Fibroblast of skin of right quadriceps (primary cell): ENCODE results near the gene PRKCI.
"Not testable (repeated sequence)": the region's sequence is repeated elsewhere in the genome, so short reads cannot be mapped to it uniquely, and the experiment has no call there.

Experiments used
- DNase-seq: peaks from one replicate; pipeline ENCODE4 v3.0.0-alpha.2; 2013

The PRKCI gene

DNA sequence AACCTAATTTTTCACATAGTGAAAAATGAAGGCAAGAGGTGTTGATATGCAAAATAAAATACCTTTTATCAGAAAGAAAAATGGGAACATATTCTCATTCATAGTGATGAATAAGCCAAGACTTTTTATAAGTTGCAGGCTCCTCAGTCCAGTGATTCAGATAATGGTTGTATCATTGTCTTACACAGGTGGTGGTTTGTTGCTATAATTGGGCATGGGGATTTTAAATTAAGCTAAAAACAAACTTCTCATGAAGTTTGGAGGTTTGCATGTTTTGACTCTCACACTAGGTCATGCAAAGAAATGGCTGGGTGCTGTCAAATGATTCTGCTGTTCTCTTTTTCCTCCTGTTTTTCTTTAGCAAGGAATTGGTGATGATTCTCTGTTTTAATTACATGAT is 74.5 kb downstream of the PRKCI start:
- no peak for DNase-seq

DNA sequence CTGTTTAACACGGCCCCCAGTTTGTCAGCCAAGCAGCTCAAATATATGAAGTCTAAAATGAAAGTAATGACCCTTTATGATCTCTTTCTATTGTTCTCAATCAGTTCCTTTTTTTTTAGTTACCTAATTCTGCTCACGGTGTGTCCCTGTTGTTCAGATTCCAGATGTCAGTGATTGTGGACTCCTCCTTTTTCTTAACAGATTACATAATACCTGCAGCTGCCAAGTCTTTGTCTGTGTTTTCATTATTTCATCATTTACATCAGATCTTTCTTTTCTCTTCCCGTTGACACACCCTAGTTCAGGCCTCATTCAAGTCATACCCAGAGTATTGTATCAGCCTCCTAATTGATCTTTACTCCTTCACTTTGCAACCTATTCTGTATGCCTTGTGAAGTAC is 79.2 kb downstream of the PRKCI start:
- DNase-seq, result peak; percentile 27

DNA sequence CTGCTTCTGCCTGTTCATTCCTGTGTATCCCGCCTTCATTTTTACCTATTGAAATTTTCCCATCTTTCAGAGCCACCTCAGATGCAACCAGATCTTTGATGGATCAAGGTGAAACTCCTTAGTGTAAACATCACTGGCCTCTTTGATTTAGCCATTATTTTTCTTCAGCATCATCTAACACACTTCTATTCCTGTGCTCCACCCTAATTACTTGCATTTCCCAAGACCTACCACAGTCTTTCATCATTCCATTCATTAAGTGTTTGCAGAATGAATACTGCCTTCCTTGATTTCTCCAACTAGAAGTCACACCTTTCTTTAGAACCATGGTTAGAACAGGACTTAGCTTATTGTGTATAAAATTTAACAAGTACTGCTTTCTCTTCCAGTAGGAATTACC is 79.8 kb downstream of the PRKCI start:
- no peak for DNase-seq

DNA sequence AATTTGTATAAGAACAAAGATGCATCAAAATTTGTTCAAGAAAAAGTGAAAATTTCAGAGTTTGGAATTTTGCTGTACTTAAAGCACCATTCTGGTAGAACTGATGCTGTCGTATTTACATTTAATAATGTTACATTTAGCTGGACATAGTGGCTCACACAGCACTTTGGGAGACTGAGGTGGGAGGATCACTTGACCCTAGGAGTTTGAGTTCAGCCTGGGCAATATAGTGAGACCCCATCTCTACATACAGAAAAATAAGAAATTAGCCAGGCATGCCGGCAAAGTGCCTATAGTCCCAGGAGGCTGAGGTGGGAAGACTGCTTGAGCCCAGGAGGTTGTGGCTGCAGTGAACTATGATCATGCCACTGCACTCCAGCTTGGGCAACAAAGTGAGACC is 83.8 kb downstream of the PRKCI start:
- no peak for DNase-seq

DNA sequence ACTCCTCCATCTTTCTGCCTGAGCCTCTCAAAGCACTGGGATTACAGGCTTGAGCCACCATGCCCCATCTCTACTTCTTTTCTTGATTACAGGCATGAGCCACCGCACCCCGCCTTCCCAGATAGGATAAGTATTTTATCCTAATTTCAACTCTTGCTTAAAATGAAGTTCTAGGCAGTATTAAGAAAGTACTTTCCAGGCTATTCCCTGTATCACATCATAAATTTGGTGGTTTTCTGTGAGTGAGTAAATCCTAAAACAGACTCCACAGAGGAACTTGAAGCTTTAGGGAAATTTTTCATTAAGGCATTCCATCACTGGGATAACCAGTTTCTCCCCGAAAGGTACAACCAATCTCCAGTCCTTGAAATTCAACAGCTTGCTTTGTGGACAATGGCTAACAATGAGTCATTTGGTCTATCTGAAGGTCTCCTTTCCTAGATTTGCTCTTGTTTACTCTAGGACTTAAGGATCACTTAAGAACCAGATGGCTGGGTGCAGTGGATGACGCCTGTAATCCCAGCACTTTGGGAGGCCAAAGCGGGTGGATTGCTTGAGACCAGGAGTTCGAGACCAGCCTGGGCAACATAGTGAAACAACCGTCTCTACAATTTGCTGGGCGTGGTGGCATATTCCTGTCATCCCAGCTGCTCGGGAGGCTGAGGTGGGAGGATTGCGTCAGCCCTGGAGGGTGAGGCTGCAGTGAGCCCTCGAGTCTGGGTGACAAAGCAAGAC is 85.6 kb downstream of the PRKCI start:
- peak; percentile 24 for DNase-seq

DNA sequence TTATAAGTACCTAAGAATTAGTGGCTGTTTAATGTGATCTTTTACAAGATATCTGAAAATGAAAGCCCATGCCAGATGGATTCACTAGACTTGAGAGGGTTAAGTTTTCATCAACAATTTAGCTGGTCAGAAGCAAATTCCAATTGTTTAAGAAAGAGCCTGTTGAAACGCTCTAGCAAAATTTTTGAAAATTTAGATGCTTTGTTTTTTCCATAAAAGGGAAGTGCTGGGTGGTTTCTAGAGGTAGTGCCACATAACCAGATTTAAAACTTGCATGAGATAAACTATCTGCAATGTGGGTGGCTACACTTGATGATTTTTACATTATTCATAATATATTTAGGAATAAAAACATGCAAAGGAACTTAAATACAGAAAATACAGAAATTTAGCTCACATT is 86.8 kb downstream of the PRKCI start:
- peak; percentile 47 for DNase-seq

DNA sequence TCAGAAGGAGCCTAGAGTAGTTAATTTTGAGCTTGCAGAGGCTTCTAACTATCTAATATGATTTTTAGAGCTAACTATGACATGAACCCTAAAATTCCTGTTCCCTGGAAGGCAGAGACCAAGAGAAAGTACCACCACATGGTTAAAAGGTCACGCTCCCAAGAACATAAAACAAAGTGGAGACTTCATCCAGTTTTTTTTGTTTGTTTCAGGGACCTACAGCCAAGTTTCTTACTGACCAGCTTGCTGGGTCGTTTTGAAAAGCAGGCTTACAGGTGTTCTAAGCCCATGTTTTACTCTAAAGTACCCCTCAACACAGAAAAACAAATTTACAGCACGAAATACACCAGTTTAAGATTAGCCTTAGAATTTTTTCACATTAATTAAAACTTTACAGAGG is 95.7 kb downstream of the PRKCI start:
- DNase-seq, result no peak

DNA sequence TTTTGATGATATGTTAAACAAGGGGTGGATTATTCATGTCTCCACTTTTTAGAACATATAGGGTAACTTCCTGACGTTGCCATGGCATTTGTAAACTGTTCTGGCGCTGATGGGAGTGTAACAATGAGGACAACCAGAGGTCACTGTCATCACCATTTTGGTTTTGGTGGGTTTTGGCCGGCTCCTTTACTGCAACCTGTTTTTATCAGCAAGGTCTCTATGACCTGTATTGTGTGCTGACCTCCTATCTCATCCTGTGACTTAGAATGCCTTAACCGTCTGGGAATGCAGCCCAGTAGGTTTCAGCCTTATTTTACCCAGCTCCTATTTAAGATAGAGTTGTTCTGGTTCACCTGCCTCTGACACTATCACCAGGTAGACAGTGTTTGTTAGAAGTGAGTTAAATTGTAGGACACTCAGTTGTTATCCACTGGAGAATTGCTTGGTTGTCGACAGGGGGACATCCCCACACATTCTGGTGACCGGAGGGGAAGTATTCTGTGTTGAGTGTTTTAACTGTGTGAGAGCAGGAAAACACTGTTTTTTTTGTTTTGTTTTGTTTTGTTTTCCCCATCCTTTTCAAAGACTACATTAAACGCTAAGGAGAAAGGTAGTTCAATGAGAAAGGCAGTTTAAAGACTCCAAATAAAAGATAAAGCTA is 98.4 kb downstream of the PRKCI start:
- no peak for DNase-seq

DNA sequence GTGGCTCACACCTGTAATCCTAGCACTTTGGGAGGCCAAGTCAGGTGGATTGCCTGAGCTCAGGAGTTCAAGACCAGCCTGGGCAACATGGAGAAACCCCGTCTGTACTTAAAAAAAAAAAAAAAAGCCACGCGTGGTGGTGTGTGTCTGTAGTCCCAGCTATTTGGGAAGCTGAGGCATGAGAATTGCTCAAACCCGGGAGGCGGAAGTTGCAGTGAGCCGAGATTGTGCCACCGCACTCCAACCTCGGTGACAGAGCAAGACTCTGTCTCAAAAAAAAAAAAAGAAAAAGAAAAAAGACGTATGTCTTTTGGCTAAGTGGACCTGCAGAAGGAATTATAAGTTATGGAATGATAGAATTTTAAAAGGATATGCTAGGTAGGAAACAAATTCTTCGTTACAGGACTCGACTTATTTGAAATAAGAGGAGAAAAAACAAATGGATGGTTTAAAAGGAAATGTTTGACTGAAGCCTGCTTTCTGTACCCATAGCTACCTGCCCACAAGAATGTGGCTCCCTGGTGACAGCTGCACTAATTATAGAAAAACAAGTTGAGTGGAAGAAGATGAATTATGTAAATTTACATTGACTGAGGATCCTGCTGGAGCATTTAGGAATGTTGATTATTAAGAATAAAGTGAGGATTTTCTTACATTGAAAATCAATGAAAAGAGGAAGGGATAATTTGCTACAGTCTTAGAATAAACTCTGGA is 99.3 kb downstream of the PRKCI start:
- DNase-seq, result peak; percentile 20

DNA sequence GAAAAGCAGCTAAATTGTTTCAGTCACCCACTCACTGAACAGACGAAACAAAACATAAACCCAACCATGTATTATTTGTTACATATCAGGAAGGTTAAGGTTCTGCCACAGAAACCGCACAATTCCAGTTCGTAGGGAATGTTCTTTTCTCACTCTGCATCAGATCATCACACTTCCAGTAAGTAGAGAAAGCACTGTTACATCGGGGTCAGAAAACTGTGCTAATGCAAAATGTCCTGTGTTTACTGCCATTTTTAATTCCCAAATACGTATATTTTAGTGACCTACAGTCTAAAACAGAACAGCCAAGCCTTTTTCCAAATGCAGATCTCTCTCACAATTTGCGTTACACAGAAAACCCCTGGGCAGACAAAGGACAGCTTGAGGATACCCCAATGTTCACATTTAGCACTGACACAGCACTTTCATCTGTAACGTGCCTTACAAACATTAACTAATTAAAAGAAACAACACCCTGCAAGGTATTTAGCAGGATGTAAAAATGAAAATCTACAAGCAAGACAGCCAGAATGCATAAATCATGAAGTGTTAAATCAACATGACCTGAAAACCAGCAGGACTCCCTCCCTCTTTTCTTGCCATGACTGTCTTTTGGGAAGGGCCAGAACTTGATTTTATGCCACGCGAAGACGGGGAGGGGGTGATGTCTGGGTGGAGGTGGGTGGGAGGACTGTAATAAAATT is 100.5 kb downstream of the PRKCI start:
- DNase-seq, result no peak

DNA sequence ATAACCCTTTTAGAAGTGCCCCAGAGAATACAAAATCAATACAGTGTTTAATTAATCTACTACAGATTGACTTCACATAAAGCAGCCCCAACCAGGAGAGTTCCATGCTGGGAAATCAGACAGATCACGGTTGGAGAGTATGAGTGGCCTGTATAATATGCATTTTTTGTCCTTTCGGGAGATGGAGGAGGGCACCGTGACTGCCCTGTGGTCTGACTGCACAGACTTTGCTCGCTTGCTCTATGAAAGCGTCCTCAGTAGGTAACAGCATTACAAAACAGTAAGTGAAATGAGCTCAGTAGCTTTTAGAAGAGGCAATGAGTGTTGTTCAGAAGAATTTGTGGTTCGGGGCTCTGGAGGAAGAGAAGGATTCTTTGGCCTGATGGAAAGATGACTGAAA is 101.1 kb downstream of the PRKCI start:
- DNase-seq, result peak; percentile 18

DNA sequence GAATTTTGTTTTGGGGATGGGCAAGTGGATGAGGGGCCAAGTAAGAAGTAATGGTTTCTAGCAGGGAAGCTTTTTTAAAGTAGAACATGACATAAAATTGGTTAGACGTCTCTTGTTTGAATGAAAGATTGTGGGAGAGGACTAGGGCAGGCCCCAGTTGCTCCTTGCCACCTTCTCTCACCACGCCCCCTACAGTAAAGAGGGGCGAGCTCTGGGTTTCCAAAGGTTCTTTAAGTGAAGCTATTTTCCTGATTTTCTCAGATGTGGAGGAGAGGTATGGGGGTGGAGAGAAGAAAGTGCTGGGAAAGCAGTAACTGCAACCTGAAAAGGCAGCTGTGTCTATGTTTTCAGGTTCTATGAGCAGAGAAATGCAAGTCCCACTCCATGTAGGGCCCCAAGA is 102.7 kb downstream of the PRKCI start:
- DNase-seq, result no peak

DNA sequence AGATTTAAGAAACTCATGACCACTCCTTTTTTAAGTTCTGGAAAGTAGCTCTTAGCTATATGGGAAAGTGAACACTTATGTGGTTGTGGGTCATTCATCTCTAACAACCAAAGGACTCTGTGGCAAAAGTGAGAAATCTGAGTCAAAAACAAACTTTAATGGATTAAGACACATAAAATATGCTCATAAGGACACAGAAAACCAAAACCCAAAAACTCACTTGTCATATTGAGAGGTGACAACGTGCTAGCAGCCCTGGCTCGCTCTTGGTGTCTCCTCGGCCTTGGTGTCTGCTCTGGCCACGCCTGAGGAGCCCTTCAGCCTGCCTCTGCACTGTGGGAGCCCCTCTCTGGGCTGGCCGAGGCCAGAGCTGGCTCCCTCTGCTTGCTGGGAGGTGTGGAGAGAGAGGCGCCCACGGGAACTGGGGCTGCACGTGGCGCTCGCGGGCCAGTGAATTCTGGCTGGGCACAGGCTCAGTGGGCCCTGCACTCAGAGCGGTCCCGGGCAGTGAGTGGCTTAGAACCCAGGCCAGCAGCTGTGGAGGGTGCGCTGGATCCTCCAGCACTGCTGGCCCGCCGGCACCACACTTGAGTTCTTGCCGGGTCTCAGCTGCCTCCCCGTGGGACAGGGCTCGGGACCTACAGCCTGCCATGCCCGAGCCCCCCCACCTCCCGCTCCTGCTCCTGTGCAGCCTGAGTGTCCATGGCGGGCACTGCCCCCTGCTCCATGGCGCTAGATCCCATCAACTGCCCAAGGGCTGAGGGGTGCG is 105.0 kb downstream of the PRKCI start:
- DNase-seq, result no peak

DNA sequence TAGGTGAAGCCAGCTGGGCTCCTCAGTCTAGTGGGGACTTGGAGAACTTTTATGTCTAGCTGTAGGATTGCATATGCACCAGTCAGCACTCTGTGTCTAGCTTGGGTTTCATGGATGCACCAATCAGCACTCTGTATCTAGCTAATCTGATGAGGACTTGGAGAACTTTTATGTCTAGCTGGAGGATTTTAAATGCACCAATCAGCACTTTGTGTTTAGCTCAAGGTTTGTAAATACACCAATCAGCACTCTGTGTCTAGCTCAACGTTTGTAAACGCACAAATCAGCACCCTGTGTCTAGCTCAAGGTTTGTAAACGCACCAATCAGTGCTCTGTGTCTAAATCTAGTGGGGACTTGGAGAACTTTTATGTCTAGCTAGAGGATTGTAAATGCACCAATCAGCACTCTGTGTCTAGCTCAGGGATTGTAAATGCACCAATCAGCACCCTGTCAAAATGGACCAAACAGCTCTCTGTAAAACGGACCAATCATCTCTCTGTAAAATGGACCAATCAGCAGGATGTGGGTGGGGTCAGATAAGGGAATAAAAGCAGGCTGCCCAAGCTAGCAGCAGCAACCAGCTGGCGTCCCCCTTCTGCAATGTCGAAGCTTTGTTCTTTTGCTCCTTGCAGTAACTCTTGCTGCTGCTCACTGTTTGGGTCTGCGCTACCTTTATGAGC is 105.8 kb downstream of the PRKCI start:
- DNase-seq, result not testable (repeated sequence)

DNA sequence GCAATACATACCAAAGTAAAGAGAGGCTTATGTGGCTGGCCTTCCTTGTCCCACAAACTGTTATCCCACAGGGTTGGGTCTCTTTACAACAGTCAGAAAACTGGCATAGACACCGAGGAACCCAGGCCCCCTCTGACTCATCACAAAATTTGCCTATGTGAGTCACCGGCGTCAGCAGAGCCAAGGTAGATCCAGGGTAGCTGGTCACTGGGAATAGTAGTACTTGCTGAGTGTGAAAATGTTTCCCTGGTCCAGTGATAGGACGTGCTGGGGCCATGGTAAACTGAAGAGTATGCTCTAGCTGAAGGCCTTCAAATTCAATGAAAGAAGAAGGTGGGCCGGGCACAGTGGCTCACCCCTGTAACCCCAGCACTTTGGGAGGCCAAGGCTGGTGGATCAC is 108.1 kb downstream of the PRKCI start:
- peak; percentile 38 for DNase-seq

DNA sequence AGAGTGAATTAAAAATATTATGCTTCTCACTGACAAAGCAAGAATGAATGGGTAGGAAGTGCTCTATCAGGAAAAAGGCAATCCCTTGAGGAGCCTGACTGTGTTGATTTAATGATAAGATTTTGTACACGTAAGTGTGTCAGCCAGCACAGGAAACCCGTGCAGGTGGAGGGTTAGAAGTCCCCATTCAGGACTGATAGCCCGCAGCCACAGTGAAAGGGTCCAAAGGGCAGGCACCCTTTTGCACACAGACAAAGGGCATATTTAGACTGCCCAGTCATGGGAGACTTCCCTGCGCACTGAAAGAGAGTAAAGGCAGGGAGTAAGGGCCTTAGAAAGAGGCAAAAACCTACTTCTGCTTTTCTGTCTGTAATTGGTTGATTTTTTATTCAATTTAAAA is 108.9 kb downstream of the PRKCI start:
- DNase-seq, result no peak

DNA sequence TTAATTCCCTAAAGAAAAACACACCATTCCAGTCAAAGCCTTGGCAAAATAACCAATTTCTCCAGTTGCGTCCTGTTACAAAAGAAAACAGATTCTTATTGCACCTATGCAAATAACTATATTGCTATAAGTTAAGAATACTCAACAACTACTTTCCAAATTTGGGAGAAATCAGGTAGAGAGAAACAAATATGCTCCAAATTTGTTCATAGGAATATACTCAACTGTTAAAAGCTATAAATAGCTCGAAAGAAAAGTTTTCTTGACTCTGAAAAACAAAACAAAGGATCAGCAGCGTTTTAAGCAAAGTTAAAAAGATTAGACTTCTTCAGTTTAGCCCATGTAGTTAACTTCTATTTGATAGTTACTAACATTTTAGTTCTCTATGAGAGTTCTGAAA is 115.2 kb downstream of the PRKCI start:
- DNase-seq, result no peak

DNA sequence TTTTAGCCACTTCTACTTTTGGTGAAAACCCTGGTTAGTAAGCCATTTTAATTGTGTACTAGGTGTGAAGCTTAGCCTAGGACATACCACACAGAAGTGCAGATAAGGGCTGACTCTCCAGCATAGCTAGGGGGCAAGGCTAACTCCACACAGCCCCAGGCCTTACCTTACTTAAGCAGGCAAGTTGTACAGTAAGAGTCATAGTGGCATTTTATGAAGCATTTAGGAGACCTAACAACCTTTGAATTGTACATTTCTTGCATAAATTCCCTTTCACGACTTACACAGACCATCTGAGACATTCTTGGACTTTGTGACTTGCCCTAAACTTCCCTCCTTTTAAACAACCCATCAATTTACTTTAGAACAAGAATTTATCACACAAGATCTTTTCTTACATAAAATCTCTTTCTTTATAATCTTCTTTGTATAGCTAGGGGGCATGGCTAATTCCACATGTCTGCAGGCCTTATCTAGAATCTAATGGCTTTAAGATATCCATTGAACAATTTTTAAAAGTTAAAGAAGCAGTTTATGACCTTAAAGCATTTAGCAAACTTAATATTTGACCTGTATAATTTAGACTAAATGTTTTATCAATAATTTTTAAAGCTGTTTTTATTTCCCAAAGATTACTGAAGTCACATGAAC is 116.6 kb downstream of the PRKCI start:
- DNase-seq, result no peak

DNA sequence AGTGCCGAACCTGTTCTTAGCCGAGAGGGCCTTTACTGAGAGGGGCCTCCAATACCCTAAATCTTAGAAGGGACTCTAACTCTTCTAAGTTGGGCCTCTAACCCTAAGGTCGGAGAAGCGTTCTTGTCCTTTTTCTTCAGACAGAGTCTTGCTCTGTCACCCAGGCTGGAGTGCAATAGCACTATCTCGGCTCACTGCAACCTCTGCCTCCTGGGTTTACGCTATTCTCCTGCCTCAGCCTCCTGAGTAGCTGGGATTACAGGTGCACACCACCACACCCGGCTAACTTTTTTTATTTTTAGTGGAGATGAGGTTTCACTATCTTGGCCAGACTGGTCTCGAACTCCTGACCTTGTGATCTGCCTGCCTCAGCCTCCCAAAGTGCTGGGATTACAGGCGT is 120.0 kb downstream of the PRKCI start:
- not testable (repeated sequence) for DNase-seq

DNA sequence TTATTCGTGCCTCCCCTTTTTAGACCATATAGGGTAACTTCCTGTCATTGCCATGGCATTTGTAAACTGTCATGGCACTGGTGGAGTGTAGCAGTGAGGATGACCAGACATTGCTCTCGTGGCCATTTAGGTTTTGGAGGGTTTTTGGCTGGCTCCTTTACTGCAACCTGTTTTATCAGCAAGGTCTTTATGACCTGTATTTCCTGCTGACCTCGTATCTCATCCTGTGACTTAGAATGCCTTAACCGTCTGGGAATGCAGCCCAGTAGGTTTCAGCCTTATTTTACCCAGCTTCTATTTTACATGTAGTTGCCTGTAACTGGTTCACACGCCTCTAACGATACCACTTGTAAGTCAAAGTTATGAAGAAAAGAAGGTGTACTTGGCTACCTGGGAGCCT is 121.6 kb downstream of the PRKCI start:
- DNase-seq, result not testable (repeated sequence)

DNA sequence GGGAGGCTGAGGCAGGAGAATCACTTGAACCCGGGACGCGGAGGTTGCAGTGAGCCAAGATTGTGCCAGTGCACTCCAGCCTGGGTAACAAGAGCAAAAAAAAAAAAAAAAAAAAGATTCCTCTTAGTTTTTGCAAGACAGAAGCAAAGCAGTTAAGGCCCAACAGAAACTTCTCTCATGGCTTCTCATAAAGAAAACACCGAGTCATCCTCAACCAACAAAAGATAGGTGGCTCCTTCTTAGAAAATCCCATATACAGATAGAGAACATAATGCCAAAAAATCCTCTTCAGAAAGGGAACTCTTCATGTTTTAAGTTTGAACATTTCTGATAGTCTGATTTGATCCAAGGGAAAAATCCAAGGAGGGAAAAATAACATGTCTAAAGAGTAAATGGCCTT is 122.7 kb downstream of the PRKCI start:
- no peak for DNase-seq
